HG03439 (cell line): ENCODE data around the gene DEFB125.

Source experiments
- ATAC-seq: cut with Tn5 transposase; IDR thresholded peaks from one replicate; pipeline ENCODE4 v1.9.1; 2021; ENCODE audit warnings: mild to moderate bottlenecking, moderate library complexity; ENCODE audit not compliant: unreplicated experiment

The DEFB125 gene

DNA sequence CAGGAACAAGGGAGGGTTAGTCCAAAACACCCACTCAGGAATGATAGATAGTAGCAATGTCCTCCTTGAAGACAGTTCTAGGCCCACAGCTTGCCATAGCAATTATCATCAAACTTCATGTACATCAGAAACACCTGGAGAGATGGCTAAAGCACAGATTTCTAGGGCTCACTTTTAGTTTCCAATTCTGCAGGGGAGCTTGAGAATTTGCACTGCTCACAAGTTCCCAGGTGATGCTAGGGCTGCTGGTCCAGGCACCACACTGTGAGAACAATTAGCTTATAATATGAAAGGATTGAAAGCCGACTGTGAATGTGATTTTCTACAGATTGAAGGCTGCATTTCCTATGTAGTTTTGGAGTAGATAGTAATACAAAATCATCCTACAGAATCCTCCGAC, 58.4 kb downstream of the DEFB125 start:
- ATAC-seq = no peak
